Measurements from ENCODE around the gene LCN10. TPM values are rescaled to one million over a fixed set of nuclear protein-coding genes. Genes with fewer than 3 reads are reported as not detected.

Gene LCN10
- total and polyA plus RNA-seq, 2 donors (not counting 3 experiments of a cell fraction or from before 2014, with no cell fraction given), result not detected

DNA sequence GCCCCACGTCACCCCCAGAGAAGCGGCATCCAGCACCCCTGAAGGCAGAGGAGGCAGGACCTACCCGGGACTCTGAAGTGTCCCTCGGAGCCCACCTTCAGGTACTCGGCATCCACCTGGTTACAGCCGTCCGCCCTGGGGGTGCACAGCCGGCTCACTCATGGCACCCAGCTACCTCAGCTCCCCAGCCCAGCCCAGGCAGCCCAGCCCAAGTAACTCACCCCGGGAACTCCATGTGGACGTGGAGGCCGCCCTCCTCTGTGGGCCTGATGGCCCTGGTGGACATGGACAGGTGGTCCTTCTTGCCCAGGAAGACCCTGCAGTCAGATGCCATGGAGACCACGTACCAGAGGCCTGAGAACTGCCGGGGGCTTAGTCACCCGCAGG lies 20.9 kb upstream of the LCN10 start:
- H3K36me3 ChIP-seq (ENCODE audit: control insufficient read depth in 2 of 2, extremely low read depth in 1 of 2, insufficient read depth in 2 of 2, low read length in 2 of 2), result no peaks in the 10 kb centered on the region
- ChIA-PET CTCF (interaction anchor here (1.1 to 1.8 kb wide), 3 partner anchors 9 to 36 kb away, joined by 3 to 5 read pairs (median 4); no protein-coding TSS in a partner anchor), POLR2A (no interaction called here)
- no peaks in the 10 kb centered on the region for H3K79me2 ChIP-seq (ENCODE audit: control insufficient read depth, insufficient read depth, low read length)
- no peak overlapping the region for H2AFZ ChIP-seq (ENCODE audit: low read depth, low read length)
- no peaks in the 10 kb centered on the region for H3K27me3 ChIP-seq (ENCODE audit: control insufficient read depth in 2 of 2, insufficient read depth in 2 of 2, low read length in 2 of 2)
- FAIRE-seq (no peak), DNase-seq (ENCODE audit: low read depth, low spot score) (no peak)
- no peaks in the 10 kb centered on the region for H3K9me3 ChIP-seq (replicated peaks; ENCODE audit: control insufficient read depth, insufficient read depth, low read length)
- no peaks in the 10 kb centered on the region for H4K20me1 ChIP-seq (replicated peaks; ENCODE audit: control insufficient read depth, extremely low read depth, insufficient read depth, low read length)
- TF ChIP-seq, protein P1, sequence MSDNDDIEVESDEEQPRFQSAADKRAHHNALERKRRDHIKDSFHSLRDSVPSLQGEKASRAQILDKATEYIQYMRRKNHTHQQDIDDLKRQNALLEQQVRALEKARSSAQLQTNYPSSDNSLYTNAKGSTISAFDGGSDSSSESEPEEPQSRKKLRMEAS (IDR thresholded peaks at IDR 0.05; ENCODE audit: insufficient read depth, insufficient read length), result no peak
- TF ChIP-seq POLR2AphosphoS5 (IDR thresholded peaks at IDR 0.05; ENCODE audit: insufficient read depth, low read depth, low read length) (no peak), JUN (IDR thresholded peaks at IDR 0.05; ENCODE audit: borderline replicate concordance, insufficient read depth, insufficient read length, low read depth) (no peak), POLR2A (IDR thresholded peaks at IDR 0.05; ENCODE audit: low read depth, low read length) (no peak), FOS (IDR thresholded peaks at IDR 0.05; ENCODE audit: borderline replicate concordance, insufficient read depth, low read length) (no peak), GATA2 (IDR thresholded peaks at IDR 0.05; ENCODE audit: insufficient read depth, insufficient read length, low read depth, low read length) (no peak), MYC (IDR thresholded peaks at IDR 0.05; ENCODE audit: low read depth, low read length) (no peak), EZH2 (IDR thresholded peaks at IDR 0.05; ENCODE audit: borderline replicate concordance, low read depth, low read length, severe bottlenecking) (no peak)
- TF ChIP-seq, protein P2, sequence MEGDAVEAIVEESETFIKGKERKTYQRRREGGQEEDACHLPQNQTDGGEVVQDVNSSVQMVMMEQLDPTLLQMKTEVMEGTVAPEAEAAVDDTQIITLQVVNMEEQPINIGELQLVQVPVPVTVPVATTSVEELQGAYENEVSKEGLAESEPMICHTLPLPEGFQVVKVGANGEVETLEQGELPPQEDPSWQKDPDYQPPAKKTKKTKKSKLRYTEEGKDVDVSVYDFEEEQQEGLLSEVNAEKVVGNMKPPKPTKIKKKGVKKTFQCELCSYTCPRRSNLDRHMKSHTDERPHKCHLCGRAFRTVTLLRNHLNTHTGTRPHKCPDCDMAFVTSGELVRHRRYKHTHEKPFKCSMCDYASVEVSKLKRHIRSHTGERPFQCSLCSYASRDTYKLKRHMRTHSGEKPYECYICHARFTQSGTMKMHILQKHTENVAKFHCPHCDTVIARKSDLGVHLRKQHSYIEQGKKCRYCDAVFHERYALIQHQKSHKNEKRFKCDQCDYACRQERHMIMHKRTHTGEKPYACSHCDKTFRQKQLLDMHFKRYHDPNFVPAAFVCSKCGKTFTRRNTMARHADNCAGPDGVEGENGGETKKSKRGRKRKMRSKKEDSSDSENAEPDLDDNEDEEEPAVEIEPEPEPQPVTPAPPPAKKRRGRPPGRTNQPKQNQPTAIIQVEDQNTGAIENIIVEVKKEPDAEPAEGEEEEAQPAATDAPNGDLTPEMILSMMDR (IDR thresholded peaks at IDR 0.05; ENCODE audit: extremely low read depth in 1 of 2, insufficient read depth in 1 of 2, low read depth in 1 of 2, low read length in 2 of 2), result no peak
- no peak overlapping the region for H3K4me3 ChIP-seq (replicated peaks in 1 of 3; ENCODE audit: insufficient read depth in 1 of 3, low read depth in 1 of 3, low read length in 3 of 3)
- H3K4me1 ChIP-seq (ENCODE audit: control insufficient read depth, extremely low read depth, insufficient read depth, low read length), result no peaks in the 10 kb centered on the region
- H3K4me2 ChIP-seq (ENCODE audit: insufficient read depth, low read length), result no peak overlapping the region
- dilution Hi-C loops (cut with MboI; ENCODE audit: extremely low pct_ligation_motif_present, low sequenced_read_pairs) (no loop called here), intact Hi-C loops (cut with micrococcal nuclease) (no loop called here)
- H3K9me1 ChIP-seq (replicated peaks; ENCODE audit: control insufficient read depth, extremely low read depth, insufficient read depth, low read length), result no peaks in the 10 kb centered on the region
- H3K27ac ChIP-seq (ENCODE audit: insufficient read depth, low read depth, low read length), result no peak overlapping the region
- no TSS peak for BruUV-seq (replicated peaks)
- H3K9ac ChIP-seq (replicated peaks; ENCODE audit: extremely low read depth, insufficient read depth, low read length), result no peak overlapping the region
